Measurements from ENCODE around the gene PPP1R9A.
A peak's percentile ranks its signal among the peaks of the same experiment; 100 is the strongest.

Gene PPP1R9A

DNA sequence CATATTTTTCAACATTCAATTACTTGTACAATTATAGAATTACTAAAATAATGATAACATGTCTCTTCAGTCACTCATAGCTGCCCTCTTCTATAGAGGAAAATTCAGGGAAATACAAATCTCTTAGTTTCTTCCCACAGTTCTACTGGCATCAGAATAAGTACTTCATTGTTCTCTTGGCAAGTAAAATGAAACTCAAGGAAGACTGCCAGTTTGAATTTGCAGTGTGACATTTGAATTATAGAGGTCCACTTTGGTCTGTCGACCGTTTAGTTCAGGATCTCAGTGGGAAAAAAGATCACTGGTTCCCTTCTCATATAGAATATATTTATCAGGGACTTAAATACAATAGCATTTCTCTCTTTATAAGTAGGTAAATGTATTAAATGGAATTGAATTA lies 302.4 kb downstream of the PPP1R9A start:
- DNase-seq, result no peak

DNA sequence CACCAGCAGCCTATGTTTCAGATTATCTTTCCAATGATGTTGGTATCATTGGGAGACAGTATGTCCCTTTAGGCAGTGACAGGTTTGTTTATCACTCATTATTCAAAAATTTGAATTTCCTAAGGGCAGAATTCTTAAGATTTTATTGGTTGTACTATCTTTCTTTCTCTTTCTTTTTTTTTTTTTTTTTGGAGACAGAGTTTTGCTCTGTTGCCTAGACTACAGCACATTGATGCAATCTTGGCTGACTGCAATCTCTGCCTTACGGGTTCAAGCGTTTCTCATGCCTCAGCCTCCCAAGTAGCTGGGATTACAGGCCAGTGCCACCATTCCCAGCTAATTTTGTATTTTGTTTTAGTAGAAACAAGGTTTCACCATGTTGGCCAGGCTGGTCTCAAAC lies 305.8 kb downstream of the PPP1R9A start:
- no peak for DNase-seq

DNA sequence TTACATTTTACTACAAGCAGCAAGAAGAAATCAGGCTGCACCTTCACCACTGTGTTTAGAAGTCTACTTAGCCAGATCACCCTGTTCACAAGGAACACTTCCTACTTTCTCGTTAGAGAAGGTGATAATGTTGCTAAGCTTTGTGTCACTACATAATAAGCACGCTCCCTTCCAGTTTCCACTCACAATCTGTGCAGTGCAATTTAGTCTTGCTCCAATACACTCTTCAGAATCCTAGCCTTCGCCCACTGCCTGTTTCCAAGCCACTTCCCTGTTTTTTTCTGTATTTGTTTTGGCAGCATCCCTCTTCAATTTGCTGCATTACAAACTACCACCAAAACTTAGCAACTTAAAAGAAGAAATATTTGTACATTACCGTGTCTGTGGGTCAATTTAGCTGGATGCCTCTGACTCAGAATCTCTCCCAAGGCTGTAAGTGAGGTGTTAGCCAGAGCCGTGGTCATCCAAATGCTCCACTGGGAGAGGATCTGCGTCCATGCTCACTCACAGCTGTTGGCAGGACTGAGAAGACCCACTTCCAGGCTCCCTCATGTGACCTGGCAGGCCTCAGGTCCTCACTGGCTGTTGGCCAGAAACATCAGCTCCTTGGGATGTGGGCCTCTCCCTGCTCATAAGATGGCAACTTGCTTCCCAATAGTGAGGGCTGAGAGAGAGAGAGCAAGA lies 306.6 kb downstream of the PPP1R9A start:
- no peak for DNase-seq

DNA sequence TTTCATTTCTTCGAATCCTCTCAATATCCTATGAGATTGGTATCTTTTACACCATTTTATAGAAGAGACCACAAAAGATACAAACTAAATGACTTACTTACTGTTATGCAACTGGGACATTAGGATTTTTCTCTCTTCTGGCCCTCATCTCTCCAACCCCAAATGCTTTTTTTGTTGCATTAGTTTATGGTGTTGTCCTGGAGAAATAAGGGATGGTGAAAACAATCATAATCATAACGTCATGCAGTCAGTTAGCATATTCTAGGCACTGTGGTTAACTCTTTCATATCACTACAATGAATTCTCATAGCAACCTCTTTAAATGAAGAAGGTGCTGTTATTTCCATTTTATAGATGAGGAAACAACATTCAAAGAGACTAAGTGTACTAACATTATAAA lies 312.3 kb downstream of the PPP1R9A start:
- DNase-seq, result no peak

DNA sequence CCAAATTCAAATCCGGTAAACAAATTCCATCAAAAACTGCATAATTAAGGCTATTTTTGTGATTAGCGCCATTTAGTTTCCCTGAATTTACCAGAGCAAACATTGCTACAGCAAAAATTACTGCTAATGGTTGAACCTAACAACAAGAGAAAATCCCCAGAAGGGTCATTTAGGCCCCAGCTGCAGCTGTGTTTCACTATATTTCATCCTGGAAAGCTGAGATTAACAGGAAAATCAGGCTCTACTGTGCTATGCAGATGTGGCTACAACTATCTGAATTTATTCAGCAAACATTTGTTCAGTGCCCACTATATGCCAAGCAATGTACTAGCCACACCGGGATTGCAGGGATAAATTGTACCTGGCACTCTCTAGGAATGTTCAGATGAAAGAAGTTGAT lies 312.9 kb downstream of the PPP1R9A start:
- DNase-seq, result no peak

DNA sequence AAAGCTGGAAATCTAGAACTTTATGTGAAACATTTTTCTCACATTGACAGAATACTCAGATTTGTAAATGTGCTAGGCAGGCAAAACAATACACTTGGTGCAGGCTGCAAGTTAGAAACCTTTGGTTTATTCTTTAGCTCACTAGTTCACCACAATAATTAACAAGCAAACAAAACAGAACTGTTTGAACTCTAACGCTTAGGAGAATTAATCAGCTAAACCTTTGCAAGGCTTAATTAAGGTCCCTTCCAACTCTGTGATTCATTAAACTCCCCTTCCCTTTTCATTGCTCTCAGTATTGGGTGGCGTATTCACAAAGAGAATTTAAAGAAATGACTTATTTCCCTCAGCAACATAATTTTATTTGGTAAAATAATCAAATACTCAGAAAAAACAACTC lies 317.9 kb downstream of the PPP1R9A start:
- DNase-seq, result no peak

DNA sequence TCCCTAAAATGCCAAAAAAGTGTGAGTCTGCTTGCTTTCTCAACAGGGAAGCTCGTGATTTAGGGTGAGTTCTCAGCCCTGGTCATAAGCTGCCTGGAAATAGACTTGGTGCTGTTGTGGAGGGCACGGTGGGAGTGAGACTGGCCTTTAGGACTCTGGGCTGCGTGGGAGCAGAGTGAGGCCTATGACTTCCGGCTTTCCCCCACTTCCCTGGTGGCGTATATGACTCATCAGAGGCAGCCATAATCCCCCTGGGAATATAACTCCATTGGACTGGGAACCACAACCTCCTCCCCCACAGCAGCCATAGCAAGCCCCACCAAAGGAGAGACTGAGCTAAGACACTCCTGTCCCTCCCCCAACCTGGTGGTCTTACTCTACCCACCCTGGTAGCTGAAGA lies 321.9 kb downstream of the PPP1R9A start:
- DNase-seq, result no peak

DNA sequence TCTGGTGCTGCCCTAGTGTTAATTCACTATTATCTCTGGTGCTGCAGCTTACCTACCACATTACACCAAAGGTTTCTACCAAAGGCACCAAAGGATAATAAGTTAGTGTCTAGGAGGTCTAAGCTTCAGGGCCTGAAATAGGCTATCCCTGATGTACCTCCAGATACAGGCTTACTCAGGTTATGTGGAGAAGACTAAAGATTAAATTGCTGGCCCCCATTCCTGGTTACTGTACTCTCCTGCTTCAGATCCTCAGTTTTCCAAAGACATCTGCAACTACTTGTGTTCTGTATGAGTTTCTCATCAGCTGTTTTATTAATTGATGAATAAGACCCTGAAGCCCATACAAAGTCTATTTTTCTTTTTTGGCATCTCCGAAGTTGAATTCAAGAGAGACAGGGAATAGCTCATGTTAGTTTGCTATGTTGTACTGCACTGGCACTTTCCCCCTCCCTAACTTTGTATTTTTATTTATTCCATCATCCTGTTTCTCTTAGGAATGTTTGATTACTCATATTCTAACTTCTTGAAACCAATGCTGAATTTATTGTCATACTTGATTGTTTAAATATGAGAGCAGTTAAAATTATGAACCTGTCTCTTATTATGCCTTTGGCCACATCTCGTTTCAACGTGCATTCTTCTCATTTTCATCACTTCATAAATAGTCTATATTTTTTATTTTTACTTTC lies 331.0 kb downstream of the PPP1R9A start:
- DNase-seq, result no peak

DNA sequence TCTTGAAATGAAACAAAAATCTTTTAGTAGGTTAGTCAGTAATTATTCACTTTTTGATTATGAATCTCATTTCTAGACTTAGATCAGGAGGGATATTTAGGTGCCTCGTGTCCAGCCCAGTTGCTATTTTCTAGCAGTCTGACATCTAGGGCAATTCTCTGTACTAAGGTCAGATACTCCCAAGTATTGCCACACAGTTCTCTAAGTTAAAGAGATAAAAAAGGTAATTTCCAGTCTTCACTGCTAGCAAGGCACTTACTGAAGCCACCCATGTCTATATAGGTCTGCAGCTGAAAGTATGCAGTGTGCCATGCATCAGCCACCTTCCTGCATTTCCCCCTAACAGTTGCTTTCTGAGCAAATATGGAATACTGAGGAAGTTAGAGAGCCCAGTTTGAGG lies 333.5 kb downstream of the PPP1R9A start:
- no peak for DNase-seq

DNA sequence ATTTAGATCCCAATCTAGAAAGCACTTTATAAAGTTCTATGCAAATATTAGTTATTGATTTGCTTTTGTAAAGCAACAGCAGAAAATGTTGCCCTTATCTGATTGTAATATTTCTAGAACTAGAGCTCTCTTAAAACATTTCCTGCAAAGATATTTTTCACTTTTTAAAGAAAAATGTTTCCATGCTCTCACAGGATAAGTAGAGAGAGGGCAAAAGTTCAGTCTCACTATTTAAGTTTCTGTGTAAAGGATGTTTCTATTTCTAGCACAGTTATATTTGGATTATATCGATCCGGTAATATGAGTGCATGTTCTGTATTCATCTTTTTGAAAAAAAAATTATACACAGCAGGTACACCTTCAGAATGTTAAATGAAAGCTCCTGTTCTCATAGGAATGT lies 334.9 kb downstream of the PPP1R9A start:
- DNase-seq, result no peak

DNA sequence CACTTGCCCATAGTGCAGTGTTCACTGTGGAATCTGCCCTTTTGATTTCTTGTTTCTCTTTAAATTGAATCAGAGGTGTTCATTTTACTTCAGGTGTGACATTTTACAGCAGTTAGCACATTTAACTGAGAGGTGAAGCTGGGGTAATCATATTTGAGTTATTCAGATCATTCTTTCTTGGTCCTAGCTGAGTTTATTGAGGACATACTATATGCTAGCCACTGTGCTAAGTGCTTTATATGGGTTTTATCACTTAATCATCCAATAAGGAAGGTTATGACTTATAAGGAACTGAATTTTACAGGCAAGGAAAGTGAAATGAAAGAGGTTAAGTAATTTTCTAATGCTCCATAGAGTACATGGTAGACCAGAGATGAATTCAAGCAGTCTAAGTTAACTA lies 337.2 kb downstream of the PPP1R9A start:
- DNase-seq, result no peak

DNA sequence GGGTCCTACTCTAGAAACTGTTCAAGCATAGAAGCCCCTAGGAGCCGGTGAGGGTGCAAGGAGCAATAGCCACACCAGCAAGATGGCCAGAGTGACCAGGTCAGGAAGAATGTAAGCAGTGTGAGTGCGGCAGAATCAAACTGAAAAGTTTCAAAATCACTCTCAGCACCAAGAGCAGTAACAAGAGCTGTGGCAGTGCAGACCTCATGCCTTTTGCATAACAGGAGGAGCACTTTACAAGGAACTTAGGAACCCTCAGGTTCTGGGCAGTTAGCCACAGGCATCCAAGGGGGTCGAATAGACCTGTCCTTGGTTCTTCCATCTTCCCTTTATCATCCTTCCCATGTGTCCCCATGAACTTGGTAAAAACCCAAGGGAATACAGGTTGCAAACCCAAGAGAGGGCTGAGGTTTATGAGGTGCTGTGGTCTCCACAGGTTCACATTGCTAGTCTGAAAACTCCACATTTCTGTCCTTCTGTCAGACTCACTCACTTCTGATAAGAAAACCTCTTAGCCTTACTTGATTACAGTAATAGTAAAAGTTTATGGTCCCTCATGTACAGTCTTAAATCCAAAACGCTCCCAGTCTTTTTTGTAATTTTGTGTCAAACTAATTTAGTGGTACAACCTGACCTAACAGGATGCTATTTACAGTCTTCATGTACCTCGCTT lies 338.6 kb downstream of the PPP1R9A start:
- no peak for DNase-seq

DNA sequence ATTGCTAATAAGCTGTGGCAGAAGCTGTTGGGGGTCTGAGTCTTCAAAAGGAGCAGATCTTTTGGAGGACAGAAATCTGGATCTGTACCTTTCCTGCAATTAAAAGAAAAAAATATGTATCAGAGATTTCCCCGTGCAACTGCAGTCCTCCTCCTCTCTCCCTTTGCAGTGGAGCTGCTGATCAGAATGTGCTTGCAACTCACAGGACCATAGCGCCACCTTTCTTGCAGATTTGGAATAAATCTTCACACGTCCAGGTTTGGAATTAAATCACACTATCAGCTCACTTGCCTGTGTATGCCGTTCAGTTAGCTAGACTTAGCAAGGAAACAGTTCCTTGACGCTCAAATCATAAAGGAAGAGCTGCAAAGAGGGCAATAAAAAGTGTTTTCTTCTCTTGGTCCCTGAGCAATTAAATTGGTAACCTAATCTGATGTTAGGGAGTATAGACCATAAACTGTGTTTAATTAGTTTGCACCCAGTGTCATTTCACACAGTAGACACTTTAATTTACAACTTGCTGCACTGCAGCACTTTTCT lies 339.5 kb downstream of the PPP1R9A start:
- DNase-seq, result peak; percentile 4

DNA sequence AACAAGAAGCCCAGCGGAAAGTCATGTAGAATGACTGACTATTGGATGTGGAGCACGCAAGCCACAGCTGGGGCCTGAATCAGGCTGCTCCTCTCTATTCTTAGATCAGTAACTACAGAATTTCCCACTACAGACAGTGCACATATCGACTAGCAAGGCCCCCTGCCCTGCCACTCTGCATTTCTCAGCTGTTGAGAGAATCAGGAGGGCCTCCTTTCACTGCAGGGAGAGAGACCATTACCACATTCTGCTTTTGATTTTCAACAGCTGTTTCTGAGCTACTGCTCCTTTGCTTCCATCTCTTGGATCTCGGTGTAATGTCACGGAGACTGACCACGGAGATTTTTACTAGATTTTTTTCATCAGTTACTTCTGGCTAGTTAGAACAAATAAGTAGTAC lies 343.2 kb downstream of the PPP1R9A start:
- DNase-seq, result no peak

DNA sequence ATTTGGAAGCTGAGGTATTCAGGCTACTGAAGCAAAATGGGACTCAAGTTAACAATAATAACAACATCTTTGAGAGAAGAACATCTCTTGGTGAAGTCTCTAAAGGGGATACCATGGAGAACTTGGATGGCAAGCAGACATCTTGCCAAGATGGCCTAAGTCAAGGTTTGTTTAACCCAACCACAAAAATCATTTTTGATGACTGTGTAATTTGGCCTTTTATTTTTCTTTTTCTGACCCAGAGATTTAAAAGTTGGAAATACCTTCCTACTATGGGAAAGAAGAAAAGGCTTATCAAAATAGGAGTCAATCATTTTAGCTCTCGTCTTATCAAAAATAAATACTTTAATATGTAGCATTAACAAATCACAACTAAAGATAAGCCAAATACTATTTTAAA lies 344.6 kb downstream of the PPP1R9A start:
- no peak for DNase-seq

DNA sequence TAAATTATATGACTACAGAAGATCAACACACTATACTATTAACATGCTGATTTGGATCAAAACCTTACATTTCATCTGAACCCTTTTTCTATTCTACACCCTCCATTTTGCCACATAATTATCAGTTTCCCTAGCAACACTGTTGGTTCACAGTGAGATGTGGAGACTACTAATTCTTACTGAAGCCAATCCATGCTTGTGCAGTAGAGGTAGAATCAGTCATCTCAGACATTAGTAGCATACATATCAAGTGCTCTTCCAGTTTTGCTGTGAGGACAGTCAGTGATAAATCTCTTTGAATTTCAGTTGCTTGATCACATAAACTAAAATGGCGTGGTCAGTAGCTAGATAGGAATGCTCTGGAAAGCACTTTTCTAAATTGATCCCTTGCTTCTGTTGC lies 346.6 kb downstream of the PPP1R9A start:
- no peak for DNase-seq

DNA sequence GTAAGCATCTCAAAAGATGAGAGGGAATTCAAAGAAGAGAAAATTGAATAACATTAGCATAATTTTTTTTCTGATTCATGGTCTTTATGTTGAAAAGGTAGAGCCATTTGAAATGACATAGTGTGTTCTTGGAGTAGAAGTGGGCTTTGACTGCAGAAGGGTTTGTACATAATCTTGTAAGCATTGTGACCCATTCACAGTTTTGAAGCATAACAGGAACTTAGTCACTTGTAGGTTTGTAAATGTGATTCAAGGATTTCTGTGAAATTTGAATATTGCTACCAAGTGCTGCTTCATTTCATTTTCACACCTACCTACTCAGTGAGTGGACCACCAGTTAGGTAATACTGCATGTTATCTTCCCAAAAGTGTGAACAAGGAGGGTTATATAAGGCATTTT lies 348.3 kb downstream of the PPP1R9A start:
- DNase-seq, result no peak

DNA sequence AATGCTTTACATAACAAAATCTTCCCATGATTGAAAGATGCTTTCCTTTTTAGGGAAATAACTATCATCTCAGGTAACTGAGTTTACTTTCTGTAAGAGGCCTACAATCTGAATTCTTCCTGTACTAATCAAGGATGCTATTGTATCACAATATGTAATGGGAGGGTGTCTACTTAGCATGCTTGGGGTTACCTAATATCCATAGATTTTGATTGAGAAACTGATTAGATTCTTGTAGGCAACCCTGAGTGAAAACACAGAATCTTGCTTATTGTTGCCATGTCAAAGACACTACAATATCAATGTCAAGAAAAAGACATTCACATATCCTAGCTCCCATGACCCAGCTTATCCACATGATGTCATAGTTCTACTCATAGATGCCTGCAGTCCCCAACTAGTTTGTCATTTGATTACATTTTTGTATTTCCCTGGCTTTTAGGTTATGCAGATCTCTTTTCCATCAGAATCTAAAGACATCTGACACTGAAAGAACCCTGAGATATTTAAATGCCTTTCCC lies 354.6 kb downstream of the PPP1R9A start:
- DNase-seq, result no peak

DNA sequence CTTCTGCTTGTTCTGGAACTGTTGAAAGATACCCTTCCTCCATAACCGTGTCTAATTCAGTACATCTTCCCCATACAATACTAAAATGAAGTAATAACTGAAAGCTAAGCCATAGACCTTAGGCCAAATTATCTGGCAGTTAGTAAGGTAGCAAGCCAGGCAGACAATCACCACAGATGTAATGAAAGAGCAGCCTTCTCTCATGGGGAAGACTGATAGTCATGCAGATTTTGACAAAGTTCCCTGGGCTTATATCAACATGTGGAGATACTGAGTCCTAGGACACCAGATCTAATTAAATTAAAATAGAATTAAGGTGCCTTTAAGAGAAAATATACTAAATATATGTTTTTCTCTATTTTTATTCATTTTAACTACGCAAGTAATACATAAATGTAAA lies 355.5 kb downstream of the PPP1R9A start:
- no peak for DNase-seq

DNA sequence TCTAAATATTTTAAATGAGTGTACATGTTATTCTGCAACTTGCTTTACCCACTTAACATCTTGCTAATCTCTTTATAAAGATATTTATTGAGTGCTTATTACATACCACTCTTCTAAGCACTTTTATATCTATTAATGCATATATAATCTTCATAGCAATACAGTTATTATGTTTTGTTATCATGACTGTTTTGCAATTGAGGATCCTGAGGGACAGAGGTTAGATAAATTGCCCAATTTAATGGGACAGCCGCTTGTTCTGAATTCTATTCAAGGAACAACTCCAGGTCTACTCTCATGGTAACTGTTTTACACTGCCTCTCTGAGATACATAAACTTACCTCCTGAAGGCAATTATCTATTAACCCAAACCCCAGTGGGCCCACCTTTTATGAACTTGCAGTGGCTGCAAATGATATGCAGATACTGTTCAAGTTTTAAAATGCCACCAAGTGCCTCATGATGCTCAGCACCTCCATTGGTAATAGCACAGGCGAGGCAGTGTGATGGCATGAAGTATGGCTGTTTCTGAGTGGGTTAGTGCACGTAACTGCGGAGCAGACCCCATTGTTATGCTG lies 356.5 kb downstream of the PPP1R9A start:
- no peak for DNase-seq

DNA sequence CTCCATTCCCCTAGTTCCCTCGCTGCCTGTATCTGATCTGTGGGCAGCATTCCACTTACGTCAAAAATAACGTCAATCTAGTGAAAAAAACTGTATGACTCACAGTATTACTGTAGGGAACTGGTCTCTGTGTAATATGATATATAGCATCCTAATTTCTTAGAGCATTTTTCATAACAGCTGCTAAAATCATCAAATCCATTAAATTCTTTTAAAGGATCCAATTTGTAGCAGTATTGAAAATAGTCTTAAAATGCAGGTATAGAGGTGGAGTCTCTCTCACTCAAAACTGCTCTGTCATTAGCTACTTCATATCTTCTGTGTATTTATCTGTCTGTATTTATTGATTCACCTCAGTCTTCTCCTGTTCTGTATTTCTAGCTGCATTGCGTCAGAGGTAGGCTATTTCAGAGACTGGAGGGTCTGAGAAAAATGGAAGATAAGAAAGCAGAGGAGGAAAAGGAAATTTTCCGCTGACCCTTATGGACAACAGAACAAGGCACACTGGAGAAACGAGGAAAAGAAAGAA lies 357.0 kb downstream of the PPP1R9A start:
- DNase-seq, result no peak

DNA sequence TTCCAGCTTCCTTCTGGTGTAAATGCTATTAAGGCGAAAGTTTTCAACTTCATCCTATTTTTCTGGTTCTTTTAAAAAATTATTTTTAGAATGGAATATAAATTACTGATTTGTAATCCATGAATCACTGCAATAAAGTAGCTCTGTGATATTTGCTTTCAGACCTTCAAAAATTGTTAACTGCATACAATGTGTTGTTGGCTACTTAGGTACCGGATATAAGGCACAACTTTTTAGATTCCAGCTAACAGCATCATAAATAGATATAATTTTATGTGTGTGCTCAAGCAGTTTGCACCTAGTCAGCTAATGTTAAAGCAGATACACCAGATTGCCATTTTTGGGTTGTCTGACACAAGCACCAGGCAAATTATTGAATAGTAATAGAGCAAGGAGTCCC lies 358.2 kb downstream of the PPP1R9A start:
- DNase-seq, result no peak

DNA sequence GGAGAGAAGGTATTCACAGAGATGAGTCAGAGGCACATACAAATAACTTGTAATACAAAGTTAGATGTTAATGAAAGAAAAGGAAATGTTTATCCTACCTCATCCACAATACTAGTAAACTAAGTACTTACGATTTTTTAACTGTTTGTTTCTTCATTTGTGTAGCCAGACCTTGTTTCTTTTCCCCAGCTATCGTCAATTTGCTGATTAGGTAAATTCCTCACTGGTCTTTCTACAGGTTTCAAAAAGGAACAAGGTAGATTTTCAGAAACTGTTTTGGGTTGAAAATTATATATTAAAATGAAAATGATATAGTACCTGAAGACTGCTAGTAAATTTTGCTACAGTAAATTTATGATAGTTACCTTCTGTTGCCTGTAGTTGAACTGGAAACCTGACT lies 360.4 kb downstream of the PPP1R9A start:
- no peak for DNase-seq

Data from MV-4-11 (cell line).